Measurements from ENCODE around the gene RALGAPA1.
A peak's percentile ranks its signal among the peaks of the same experiment; 100 is the strongest.
"Not testable (repeated sequence)": the region's sequence is repeated elsewhere in the genome, so short reads cannot be mapped to it uniquely, and the experiment has no call there.

RALGAPA1 gene

DNA sequence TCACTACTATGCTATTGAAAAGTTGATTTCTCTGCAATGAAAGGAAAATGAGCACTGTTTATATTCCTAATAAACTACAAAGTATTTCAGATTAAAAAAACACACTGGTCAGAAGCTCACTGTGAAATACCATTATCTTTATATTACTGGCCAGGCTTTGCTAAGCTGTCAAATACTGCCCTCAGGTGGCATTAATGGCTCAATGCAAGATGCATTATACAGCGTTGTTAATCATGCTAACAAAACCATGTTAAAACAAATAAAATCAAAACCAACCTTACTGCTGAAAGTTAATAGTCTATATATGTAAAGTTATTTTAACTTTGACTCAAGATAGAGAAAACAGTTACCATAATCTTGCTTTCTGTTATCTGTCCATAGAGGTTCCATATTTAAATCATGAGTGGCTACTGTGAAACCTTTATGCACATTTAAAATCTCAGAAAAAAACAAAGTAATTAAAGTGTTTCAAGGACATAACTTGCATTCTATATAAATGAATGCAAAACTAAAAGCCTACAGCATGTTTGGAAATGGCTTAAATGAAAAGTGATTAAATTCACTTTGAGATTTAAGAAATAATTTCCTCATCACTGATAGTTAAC lies 121.7 kb downstream of the RALGAPA1 start:
- Histone ChIP-seq H3K36me3 (peaks cover 8% of the 10 kb centered on the region), H3K4me3 (ENCODE audit: low read depth, low read length) (no peak overlapping the region), H3K27me3 (no peaks in the 10 kb centered on the region), H3K9me3 (no peaks in the 10 kb centered on the region), H3K4me1 (peaks cover 24% of the 10 kb centered on the region)
- TF ChIP-seq, protein P1, sequence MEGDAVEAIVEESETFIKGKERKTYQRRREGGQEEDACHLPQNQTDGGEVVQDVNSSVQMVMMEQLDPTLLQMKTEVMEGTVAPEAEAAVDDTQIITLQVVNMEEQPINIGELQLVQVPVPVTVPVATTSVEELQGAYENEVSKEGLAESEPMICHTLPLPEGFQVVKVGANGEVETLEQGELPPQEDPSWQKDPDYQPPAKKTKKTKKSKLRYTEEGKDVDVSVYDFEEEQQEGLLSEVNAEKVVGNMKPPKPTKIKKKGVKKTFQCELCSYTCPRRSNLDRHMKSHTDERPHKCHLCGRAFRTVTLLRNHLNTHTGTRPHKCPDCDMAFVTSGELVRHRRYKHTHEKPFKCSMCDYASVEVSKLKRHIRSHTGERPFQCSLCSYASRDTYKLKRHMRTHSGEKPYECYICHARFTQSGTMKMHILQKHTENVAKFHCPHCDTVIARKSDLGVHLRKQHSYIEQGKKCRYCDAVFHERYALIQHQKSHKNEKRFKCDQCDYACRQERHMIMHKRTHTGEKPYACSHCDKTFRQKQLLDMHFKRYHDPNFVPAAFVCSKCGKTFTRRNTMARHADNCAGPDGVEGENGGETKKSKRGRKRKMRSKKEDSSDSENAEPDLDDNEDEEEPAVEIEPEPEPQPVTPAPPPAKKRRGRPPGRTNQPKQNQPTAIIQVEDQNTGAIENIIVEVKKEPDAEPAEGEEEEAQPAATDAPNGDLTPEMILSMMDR (IDR thresholded peaks at IDR 0.05; ENCODE audit: low read depth, low read length), result peak; percentile 92
- peak; percentile 59 for DNase-seq

DNA sequence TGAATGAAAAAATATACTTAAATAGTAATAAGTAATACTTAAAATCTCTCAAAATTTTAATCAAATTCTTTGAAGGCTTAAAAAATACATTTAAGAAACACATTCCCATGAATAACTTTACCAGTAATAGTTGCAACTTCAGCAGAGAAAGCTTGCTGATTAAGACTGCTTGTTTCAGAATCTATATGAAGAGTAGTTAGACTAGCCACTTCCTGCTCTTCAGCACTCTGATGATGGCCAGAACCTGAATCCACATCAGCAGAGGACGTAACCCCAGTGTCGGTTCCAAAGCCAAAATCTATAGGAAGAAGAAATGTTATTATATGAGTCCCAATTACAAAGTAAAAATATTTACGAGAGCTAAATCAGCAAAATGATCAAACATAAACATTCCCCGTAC lies 125.4 kb downstream of the RALGAPA1 start:
- not testable (repeated sequence) for H3K27me3 ChIP-seq; DNase-seq; H3K4me3 ChIP-seq (ENCODE audit: low read depth, low read length); H3K9me3 ChIP-seq; H3K36me3 ChIP-seq
- H3K4me1 ChIP-seq, result peaks cover 23% of the 10 kb centered on the region

DNA sequence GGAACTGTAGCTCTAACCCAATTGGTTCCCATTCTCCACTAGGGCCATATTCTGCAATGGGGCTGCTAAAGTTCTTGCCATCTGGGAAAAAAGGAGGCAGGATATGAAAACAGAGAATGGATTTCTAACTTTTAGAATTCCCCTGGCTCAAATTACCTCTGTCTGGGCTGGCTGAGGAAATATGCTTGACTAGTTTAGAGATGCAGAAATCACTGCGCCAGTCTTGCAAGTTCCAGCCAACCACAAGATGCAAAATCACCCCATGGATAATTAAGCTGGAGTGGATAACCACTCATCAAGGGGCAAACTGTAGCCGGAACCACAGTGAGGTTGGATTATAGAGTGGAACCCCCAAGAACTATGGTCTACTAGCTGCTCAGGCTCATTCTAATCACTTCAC lies 126.3 kb downstream of the RALGAPA1 start:
- no peak for DNase-seq
- Histone ChIP-seq H3K36me3 (peaks cover 2% of the 10 kb centered on the region; the same call in 1 of the 2 replicates), H3K4me3 (ENCODE audit: low read depth, low read length) (no peak overlapping the region), H3K27me3 (no peaks in the 10 kb centered on the region), H3K4me1 (peaks cover 20% of the 10 kb centered on the region), H3K9me3 (no peaks in the 10 kb centered on the region)
- TF ChIP-seq, protein P1 (IDR thresholded peaks at IDR 0.05; ENCODE audit: low read depth, low read length), result no peak

DNA sequence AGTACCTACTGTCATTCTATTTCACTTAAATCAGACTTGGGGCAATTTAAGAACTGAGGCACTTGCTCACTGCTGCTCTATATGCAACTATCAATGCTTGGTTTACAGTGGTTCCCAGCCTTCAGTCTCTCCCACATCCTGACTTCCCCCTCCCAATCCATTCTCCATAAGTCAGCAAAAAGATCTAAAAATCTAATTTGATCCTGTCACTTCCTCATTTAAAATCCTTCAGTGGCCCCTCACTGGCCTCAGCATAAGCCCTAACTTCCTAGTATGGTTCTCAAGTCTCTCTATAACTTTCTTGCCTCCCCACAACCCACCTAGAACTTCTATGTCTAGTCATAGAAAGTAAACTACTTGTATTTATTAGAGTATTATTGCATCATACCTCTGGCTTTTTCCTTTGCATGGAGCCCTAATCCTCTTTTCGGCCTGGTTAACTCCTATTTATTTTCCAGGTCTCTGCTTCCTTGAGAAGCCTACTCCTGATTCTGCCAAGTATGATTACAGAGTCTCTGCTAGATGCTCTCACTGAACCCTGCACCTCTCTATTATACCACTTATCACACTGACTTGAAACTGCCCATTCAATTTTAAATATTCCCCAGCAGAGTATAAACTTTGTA lies 130.6 kb downstream of the RALGAPA1 start:
- no peak for DNase-seq
- Histone ChIP-seq H3K27me3 (no peaks in the 10 kb centered on the region), H3K36me3 (peaks cover 10% of the 10 kb centered on the region), H3K4me1 (no peaks in the 10 kb centered on the region), H3K9me3 (no peaks in the 10 kb centered on the region), H3K4me3 (ENCODE audit: low read depth, low read length) (no peak overlapping the region)
- TF ChIP-seq, protein P1 (IDR thresholded peaks at IDR 0.05; ENCODE audit: low read depth, low read length), result no peak

DNA sequence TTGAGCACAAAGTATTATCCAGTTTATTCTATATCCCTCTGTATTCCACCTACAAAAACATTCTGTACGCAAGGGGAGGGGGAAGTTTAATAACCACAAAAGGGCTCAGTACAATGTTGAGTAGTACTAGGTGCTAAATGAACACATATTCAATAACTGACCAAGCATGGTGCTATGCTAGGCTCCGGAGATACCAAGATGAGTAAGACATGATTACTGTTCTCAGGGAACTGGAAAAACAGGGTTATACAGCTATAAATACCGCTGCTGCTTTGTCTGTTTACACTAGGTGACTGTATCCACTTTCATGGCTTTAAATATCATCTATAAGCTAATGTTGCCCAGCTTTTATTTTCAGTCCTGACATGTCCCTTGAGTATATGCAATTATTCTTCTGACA lies 139.3 kb downstream of the RALGAPA1 start:
- no peaks in the 10 kb centered on the region for H3K9me3 ChIP-seq
- no peak for DNase-seq
- TF ChIP-seq, protein P1 (IDR thresholded peaks at IDR 0.05; ENCODE audit: low read depth, low read length), result no peak
- no peaks in the 10 kb centered on the region for H3K27me3 ChIP-seq
- H3K36me3 ChIP-seq, result peaks cover 11% of the 10 kb centered on the region
- H3K4me3 ChIP-seq (ENCODE audit: low read depth, low read length), result no peak overlapping the region
- no peaks in the 10 kb centered on the region for H3K4me1 ChIP-seq

DNA sequence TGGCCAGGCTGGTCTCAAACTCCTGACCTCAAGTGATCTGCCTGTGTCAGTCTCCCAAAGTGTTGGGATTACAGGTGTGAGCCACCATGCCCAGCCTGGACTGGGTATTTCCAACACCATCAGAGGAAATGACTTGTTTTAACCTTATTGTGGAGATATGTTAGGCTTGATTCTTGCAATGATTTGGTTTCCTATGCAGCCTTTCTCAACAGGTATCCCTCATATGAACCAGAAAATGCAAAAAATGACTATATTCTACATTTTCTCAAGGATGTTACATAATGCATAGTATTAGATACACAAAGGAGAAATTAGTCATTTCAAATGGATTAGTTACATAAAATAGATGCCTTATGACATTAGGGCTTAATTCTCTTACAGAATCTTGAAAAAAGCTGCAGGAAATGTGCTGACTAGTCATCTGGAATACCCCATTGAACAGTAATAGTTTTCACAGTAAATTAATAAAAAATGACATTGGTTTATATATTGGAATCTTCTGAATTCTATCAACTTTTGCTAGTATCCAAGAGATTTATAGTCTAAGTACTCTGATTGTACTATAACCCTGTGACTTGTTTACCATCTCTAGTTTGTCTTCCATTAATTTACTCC lies 142.6 kb downstream of the RALGAPA1 start:
- no peak overlapping the region for H3K4me3 ChIP-seq (ENCODE audit: low read depth, low read length)
- TF ChIP-seq, protein P1 (IDR thresholded peaks at IDR 0.05; ENCODE audit: low read depth, low read length), result no peak
- no peaks in the 10 kb centered on the region for H3K9me3 ChIP-seq
- H3K27me3 ChIP-seq, result no peaks in the 10 kb centered on the region
- no peak for DNase-seq
- H3K36me3 ChIP-seq, result peaks cover 15% of the 10 kb centered on the region
- H3K4me1 ChIP-seq, result no peaks in the 10 kb centered on the region

All from BE2C (cell line).